NCI-H524 treated with DMSO at 0.1 percent for 48 hours (cell line): Measurements from ENCODE around the gene MAPK8IP2.
"Not testable (repeated sequence)": the region's sequence is repeated elsewhere in the genome, so short reads cannot be mapped to it uniquely, and the experiment has no call there.

Experiments used
- DNase-seq: peaks from one replicate; lab custom pipeline; 2025; lab: John Stamatoyannopoulos, UW

MAPK8IP2 gene

DNA sequence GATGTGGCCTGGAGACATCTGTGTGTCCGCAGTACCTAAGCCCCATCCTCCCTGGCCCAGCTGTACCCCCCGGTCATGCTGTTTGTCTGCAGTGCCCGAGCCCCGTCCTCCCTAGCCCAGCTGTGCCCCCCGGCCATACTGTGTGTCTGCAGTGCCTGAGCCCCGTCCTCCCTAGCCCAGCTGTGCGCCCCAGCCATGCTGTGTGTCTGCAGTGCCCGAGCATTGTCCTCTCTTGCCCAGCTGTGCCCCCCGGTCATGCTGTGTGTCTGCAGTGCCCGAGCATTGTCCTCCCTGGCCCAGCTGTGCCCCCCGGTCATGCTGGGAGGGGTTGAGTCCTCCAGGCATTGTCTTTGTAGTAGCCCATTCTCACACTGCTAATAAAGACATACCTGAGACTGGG lies 35.0 kb downstream of the MAPK8IP2 start:
- no peak for DNase-seq

DNA sequence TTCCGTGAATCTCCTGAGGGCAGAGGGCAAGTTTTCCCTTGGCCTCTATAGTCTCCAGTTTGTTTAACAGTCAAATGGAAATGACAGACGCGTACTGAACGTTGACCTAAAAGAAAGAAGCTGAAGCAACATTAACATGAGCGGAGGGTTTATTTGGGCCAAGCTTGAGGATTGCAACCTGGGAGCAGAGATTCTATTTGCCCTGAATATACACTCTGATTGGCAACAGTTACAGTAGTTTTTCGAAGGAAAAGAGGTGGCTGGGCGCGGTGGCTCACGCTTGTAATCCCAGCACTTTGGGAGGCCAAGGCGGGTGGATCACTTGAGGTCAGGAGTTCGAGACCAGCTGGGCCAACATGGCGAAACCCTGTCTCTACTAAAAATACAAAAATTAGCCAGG lies 39.7 kb downstream of the MAPK8IP2 start:
- not testable (repeated sequence) for DNase-seq

DNA sequence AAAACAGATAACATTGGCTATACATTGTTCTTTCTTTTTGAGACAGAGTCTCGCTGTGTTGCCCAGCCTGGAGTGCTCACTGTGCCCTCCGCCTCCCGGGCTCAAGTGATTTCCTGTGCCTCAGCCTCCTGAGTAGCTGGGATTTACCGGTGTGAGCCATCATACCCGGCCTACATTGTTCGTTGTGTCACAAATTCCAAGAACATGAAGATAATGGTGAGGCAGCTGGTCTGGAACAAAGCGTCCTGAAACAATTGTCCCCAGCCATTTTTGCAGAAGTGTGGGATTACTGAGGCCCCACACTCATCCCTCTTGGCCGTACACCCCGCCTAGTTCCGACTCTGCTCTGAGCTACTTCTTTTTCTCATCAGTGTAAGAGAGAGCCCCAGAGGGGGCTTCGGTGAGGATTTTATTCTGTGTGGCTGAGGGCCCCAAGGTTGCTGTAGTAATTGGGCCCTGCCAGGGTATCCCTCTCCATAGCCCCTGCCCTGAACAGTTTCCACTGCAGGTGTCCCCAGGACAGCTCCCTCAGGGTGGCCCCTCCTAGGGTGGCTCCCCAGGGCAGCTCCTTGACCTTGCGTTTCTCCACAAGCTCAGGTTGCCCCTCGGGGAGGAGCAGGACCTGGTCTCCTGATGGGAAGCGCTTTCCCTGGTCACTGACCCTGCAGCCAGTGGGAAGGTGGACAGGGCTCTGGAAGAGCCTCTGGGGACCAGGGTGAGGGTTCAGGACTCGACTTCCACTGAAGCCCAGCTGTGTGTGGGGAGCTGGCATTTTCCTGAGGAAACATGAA lies 40.5 kb downstream of the MAPK8IP2 start:
- no peak for DNase-seq

DNA sequence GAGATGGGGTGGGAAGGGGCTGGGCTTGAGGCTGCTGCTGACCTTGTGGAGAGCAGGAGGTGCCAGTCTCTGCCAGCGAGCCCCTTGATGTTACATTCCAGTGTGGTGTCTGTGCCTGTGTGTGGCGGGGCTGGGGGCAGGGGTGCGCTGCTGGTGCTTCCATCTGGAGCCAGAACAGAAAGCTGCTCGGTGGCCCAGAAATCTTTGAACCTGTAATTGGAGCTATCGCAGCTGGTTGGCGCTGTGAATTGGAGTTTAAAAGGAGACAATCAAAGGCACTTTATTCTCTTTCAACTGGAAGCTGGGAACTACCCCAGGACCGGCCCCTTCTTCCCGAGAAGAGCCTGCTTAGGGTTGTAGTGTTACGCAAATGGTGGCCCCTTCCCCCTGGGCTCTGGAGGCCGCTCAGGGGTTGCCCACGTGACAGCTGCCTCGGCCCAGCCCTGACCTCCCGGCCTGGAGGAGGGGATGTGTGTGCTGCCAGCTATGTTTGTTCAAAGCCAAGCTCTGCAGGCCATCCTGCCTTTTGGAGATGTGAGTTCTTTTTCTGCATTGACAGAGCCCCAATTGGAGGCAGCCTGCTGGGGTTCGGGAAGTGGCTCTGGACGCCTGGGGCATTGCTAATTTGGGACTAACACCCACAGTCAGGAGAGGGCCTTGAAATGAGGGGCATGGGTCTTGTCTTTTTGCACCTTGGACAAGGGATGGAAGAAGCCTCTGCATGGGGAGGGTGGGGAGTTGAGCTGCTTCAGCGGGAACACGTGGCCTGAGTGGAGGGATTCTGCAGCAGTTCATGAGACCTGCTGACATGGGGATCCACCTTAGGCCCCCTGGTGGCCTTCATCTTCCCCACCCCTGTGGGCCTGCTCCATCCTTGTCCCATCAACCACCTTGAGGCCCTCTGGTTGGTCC lies 41.4 kb downstream of the MAPK8IP2 start:
- no peak for DNase-seq

DNA sequence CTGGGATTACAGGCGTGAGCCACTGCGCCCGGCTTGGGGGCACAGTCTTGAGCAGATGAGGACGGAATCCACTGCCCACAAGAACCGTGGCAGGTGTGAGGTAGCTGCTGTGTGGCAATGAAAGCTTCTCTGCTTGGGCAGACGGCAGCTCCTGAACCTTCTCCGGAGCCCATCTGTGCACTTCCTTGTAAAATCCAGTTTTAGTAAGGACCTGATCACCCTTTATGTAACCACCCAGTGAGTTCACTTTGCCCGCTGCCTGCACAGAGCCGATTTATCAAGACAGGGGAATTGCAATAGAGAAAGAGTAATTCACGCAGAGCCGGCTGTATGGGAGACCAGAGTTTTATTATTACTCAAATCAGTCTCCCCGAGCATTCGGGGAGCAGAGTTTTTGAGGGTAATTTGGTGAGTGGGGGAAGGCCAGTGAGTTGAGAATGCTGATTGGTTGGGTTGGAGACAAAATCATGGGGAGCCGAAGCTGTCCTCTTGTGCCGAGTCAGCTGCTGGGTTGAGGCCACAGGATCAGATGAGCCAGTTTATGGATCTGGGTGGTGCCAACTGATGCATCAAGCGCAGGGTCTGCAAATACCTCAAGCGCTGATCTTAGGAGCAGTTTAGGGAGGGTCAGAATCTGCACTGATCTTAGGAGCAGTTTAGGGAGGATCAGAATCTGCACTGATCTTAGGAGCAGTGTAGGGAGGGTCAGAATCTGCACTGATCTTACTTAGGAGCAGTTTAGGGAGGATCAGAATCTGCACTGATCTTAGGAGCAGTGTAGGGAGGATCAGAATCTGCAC lies 42.6 kb downstream of the MAPK8IP2 start:
- DNase-seq = not testable (repeated sequence)

DNA sequence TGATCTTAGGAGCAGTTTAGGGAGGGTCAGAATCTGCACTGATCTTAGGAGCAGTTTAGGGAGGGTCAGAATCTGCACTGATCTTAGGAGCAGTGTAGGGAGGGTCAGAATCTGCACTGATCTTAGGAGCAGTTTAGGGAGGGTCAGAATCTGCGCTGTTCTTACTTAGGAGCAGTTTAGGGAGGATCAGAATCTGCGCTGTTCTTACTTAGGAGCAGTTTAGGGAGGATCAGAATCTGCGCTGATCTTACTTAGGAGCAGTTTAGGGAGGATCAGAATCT lies 43.2 kb downstream of the MAPK8IP2 start:
- not testable (repeated sequence) for DNase-seq

DNA sequence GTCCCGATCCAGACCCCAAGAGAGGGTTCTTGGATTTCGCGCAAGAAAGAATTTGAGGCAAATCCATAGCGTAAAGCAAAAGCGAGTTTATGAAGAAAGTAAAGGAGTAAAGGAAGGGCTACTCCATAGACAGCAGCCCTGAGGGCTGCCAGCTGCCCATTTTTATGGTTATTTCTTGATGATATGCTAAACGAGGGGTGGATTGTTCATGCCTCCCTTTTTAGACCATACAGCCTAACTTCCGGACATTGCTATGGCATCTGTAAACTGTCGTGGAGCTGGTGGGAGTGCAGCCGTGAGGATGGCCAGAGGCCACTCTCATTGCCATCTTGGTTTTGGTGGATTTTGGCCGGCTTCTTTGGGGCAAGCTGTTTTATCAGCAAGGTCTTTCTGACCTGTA lies 52.7 kb downstream of the MAPK8IP2 start:
- DNase-seq = no peak

DNA sequence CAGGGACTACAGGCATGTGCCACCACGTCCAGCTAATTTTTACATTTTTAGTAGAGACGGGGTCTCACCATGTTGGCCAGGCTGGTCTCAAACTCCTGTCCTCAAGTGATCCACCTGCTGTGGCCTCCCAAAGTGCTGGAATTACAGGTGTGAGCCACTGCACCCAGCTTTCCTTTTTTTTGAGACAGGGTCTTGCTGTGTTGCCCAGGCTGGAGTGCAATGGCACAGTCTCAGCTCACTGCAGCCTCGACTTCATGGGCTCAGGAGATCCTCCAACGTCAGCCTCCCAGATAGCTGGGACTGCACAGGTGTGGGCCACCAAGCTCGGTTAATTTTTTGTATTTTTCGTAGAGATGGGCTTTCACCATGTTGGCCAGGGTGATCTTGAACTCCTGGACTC lies 54.1 kb downstream of the MAPK8IP2 start:
- DNase-seq = not testable (repeated sequence)

DNA sequence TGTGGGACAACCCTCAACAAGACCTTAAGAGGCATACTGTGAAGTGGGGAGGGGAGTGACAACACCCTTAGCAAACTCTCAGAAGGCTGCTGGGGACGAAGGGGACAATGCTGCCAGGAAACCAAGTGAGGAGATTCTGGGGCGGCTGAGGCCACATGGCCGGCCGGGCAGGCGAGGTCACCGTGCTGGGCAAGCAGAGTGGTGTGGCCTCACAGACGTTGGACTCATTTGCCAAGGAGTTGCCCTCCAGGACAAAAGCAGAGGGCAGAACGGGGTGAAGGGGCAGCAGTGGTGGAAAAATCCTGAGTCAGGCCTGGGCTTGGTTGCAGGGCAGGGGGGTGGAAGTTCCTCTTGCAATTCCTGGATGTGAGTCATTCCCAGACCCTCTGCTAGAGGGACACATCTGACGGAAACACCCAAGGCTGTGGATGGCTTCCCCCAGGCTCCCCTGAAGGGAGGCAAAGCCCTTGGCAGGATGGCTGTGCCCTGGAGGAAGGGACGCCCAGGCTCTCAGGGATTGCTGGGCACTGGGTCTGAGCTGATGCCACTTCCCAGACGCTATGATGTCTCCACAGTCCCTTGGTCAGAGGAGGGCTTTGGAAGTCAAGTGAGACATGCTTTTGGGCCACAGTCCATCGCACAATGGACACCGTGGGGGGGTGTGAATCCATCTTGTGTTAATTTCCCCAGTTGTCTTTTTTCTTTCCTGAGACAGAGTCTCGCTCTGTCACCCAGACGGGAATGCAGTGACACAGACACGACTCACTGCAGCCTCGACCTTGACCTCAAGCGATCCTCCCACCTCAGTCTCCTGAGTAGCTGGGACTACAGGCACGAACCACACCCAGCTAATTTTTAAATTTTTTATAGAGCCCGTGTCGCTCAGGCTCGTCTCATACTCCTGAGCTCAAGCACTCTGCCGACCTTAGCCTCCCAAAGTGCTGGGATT lies 55.8 kb downstream of the MAPK8IP2 start:
- no peak for DNase-seq

DNA sequence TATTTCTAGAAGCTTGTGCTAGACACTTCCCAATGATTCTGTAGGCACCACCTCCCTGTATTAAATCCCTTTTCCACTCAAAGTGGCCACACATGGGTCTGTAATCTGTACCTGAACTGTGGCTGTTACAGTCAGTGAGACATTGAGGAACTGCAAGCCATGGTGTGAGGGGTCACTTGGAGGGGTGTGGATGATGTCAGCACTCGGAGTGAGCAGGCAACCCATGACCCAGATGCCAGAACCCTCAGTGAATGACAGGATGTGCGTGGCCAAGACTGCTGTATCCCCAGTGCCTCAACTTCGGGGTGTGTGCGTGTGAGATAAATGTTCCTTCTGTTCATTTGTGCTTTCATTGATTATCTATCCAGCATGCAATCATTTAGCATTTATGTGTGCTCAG lies 57.3 kb downstream of the MAPK8IP2 start:
- DNase-seq = no peak

DNA sequence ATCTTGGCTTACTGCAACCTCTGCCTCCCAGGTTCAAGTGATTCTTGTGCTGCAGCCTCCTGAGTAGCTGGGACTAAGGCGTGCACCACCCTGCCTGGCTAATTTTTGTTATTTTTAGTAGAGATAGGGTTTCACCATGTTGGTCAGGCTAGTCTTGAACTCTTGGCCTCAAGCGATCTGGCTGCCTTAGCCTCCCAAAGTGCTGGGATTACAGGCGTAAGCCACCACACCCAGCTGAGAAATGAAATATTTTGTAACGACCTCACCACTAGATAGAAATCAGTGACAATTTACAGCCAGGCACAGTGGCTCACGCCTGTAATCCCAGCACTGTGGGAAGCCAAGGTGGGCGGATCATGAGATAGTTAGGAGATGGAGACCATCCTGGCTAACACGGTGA lies 59.1 kb downstream of the MAPK8IP2 start:
- DNase-seq = not testable (repeated sequence)

DNA sequence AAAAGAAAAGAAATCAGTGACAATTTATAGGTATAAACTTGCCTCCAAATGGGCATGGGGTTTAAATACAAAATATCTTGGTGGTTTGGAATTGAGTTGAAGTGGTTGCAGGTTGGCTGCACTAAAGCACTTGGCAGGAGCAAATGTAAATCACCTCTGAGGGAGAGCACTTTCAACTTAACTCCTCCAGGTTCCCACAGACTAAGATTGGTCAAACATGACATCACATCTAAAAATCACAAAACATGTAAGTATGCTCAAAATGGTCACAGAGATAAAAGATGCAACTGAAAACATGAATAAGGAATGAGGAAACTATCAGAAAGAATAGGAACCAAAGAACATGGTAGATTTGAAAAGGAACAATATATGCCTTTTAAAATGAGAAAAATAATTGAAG lies 59.7 kb downstream of the MAPK8IP2 start:
- DNase-seq = no peak
